Measurements from ENCODE around the gene TGFB2.

Gene TGFB2

DNA sequence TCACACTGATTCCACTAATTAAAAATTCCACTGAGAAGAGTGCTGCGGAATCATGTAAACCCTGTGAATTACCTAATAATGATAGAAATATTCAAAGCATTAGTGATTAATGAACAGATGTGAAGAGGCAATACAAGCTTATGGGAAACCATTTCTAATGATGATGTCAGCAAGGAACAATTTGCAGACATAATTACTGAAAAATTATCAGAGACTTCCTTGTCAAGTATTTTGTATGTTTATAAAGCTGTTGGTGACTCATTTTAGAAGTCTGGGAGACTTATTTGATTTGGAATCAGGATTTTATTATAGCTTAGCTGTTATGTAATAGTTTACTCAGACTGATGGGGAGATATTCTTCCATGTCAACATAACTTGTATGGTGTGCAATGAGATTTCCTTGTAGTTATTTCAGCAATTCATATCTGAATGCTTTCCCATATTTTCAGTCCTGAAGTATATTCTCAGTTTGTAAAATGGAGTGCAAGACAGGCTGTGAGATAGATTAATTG lies 135.5 kb downstream of the TGFB2 start:
- no peaks in the 10 kb centered on the region for H3K27me3 ChIP-seq (ENCODE audit: insufficient read depth, poor library complexity, severe bottlenecking)
- no peak overlapping the region for H3K27ac ChIP-seq (replicated peaks)
- H3K4me3 ChIP-seq (replicated peaks; ENCODE audit: insufficient read depth, low read length), result no peak overlapping the region
- no peak for DNase-seq (ENCODE audit: low read depth in 1 of 2, low spot score in 1 of 2)
- no peak for TF ChIP-seq SPI1 (IDR thresholded peaks at IDR 0.05; ENCODE audit: borderline replicate concordance, low read depth)
- TF ChIP-seq POLR2AphosphoS5 (IDR thresholded peaks at IDR 0.05; ENCODE audit: low read depth), result no peak
- TF ChIP-seq REST (IDR thresholded peaks at IDR 0.05; ENCODE audit: insufficient replicate concordance, low read depth), result no peak
- no peak for TF ChIP-seq GABPA (IDR thresholded peaks at IDR 0.05; ENCODE audit: low read depth)
- TF ChIP-seq, protein P1, sequence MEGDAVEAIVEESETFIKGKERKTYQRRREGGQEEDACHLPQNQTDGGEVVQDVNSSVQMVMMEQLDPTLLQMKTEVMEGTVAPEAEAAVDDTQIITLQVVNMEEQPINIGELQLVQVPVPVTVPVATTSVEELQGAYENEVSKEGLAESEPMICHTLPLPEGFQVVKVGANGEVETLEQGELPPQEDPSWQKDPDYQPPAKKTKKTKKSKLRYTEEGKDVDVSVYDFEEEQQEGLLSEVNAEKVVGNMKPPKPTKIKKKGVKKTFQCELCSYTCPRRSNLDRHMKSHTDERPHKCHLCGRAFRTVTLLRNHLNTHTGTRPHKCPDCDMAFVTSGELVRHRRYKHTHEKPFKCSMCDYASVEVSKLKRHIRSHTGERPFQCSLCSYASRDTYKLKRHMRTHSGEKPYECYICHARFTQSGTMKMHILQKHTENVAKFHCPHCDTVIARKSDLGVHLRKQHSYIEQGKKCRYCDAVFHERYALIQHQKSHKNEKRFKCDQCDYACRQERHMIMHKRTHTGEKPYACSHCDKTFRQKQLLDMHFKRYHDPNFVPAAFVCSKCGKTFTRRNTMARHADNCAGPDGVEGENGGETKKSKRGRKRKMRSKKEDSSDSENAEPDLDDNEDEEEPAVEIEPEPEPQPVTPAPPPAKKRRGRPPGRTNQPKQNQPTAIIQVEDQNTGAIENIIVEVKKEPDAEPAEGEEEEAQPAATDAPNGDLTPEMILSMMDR (IDR thresholded peaks at IDR 0.05; ENCODE audit: insufficient read depth, low read length), result no peak

- H3K4me3 ChIP-seq (replicated peaks; ENCODE audit: insufficient read depth, low read length), result no peak overlapping the region
- TF ChIP-seq POLR2AphosphoS5 (IDR thresholded peaks at IDR 0.05; ENCODE audit: low read depth) (no peak), REST (IDR thresholded peaks at IDR 0.05; ENCODE audit: insufficient replicate concordance, low read depth) (no peak), SPI1 (IDR thresholded peaks at IDR 0.05; ENCODE audit: borderline replicate concordance, low read depth) (no peak), GABPA (IDR thresholded peaks at IDR 0.05; ENCODE audit: low read depth) (no peak)
- TF ChIP-seq, protein P1 (IDR thresholded peaks at IDR 0.05; ENCODE audit: insufficient read depth, low read length), result no peak
- DNase-seq (ENCODE audit: low read depth in 1 of 2, low spot score in 1 of 2), result no peak
- no peak overlapping the region for H3K27ac ChIP-seq (replicated peaks)
- H3K27me3 ChIP-seq (ENCODE audit: insufficient read depth, poor library complexity, severe bottlenecking), result no peaks in the 10 kb centered on the region
Observed at GRCh38 chr1:218481116-218481775, 136.1 kb downstream of the TGFB2 start.

DNA sequence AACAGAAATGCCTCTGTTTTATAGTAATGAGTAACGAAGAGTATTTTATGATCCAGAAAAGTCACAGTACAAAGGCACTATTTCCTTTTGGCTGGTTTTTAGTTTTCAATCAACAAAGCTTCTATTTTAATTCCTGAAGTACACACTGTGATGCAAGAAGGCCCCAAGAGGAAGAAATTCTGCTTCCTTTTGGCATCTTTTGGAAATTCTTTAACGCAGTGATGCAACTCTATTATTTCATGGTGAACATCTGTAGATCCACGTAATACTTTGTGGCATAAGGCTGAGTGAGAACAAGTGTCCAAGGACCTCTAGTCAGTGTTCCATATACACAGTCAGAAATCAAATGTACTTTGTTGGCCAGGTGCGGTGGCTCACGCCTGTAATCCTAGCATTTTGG lies 137.5 kb downstream of the TGFB2 start:
- Histone ChIP-seq H3K4me3 (replicated peaks; ENCODE audit: insufficient read depth, low read length) (no peak overlapping the region), H3K27me3 (ENCODE audit: insufficient read depth, poor library complexity, severe bottlenecking) (no peaks in the 10 kb centered on the region), H3K27ac (replicated peaks) (no peak overlapping the region)
- TF ChIP-seq, protein P1 (IDR thresholded peaks at IDR 0.05; ENCODE audit: insufficient read depth, low read length), result no peak
- no peak for TF ChIP-seq GABPA (IDR thresholded peaks at IDR 0.05; ENCODE audit: low read depth)
- TF ChIP-seq SPI1 (IDR thresholded peaks at IDR 0.05; ENCODE audit: borderline replicate concordance, low read depth), result no peak
- no peak for TF ChIP-seq POLR2AphosphoS5 (IDR thresholded peaks at IDR 0.05; ENCODE audit: low read depth)
- TF ChIP-seq REST (IDR thresholded peaks at IDR 0.05; ENCODE audit: insufficient replicate concordance, low read depth), result no peak
- no peak for DNase-seq (ENCODE audit: low read depth in 1 of 2, low spot score in 1 of 2)
